HG03521 (cell line): Measurements from ENCODE around the gene IFT22.
"Not testable (repeated sequence)": the region's sequence is repeated elsewhere in the genome, so short reads cannot be mapped to it uniquely, and the experiment has no call there.

Experiments
- ATAC-seq: cut with Tn5 transposase; IDR thresholded peaks from one replicate; pipeline ENCODE4 v1.9.1; 2021; ENCODE audit warnings: mild to moderate bottlenecking, moderate library complexity; ENCODE audit not compliant: unreplicated experiment

IFT22 gene

GRCh38 chr7:101321491-101322401, at the start of gene IFT22:
IFT22 (minus strand) TSS chr7:101321812; CDS start chr7:101321709, 103 bp downstream.
- peak; percentile 92 for ATAC-seq

- no peak for ATAC-seq
Measured at GRCh38 chr7:101370836-101371235, 49.2 kb upstream of the IFT22 start.

- no peak for ATAC-seq
Measured at GRCh38 chr7:101368422-101369165, 47.0 kb upstream of the IFT22 start.

- ATAC-seq, result no peak
Measured at GRCh38 chr7:101367676-101368075, 46.1 kb upstream of the IFT22 start.

GRCh38 chr7:101365956-101366355, 44.3 kb upstream of the IFT22 start:
- no peak for ATAC-seq

- peak; percentile 54 for ATAC-seq
Measured at GRCh38 chr7:101363734-101364374, 42.2 kb upstream of the IFT22 start.

- no peak for ATAC-seq
Measured at GRCh38 chr7:101363196-101363733, 41.7 kb upstream of the IFT22 start.

GRCh38 chr7:101362334-101363195, 41.0 kb upstream of the IFT22 start, which contains the start of gene COL26A1:
COL26A1 (plus strand) TSS chr7:101362875; CDS start chr7:101363033, 158 bp downstream.
- ATAC-seq, result no peak

- ATAC-seq, result no peak
Measured at GRCh38 chr7:101357433-101357832, 35.8 kb upstream of the IFT22 start.

GRCh38 chr7:101352920-101353308, 31.3 kb upstream of the IFT22 start:
- no peak for ATAC-seq

GRCh38 chr7:101349300-101349699, 27.7 kb upstream of the IFT22 start:
- ATAC-seq, result not testable (repeated sequence)

- not testable (repeated sequence) for ATAC-seq
Measured at GRCh38 chr7:101348456-101349067, 26.9 kb upstream of the IFT22 start.

- ATAC-seq, result no peak
Measured at GRCh38 chr7:101347477-101347876, 25.9 kb upstream of the IFT22 start.

GRCh38 chr7:101342892-101343291, 21.3 kb upstream of the IFT22 start:
- no peak for ATAC-seq

GRCh38 chr7:101340379-101340778, 18.8 kb upstream of the IFT22 start:
- no peak for ATAC-seq

GRCh38 chr7:101333912-101334311, 12.3 kb upstream of the IFT22 start:
- no peak for ATAC-seq

- no peak for ATAC-seq
Measured at GRCh38 chr7:101332026-101332425, 10.4 kb upstream of the IFT22 start.

- no peak for ATAC-seq
Measured at GRCh38 chr7:101330011-101330484, 8.4 kb upstream of the IFT22 start.

GRCh38 chr7:101328159-101328558, 6.5 kb upstream of the IFT22 start:
- ATAC-seq, result no peak
